Stimulated activated CD8-positive, alpha-beta memory T cell treated with anti-CD3 and anti-CD28 coated beads, Interleukin-15, amount 100 ng/mL, for 1 hour (primary cell): ENCODE measurements around the gene DKKL1.
"Not testable (repeated sequence)": the region's sequence is repeated elsewhere in the genome, so short reads cannot be mapped to it uniquely, and the experiment has no call there.

Experiments used
- DNase-seq: peaks from one replicate; pipeline ENCODE4 v3.0.0-alpha.2; 2020; ENCODE audit warnings: low read depth

DKKL1 gene

DNA sequence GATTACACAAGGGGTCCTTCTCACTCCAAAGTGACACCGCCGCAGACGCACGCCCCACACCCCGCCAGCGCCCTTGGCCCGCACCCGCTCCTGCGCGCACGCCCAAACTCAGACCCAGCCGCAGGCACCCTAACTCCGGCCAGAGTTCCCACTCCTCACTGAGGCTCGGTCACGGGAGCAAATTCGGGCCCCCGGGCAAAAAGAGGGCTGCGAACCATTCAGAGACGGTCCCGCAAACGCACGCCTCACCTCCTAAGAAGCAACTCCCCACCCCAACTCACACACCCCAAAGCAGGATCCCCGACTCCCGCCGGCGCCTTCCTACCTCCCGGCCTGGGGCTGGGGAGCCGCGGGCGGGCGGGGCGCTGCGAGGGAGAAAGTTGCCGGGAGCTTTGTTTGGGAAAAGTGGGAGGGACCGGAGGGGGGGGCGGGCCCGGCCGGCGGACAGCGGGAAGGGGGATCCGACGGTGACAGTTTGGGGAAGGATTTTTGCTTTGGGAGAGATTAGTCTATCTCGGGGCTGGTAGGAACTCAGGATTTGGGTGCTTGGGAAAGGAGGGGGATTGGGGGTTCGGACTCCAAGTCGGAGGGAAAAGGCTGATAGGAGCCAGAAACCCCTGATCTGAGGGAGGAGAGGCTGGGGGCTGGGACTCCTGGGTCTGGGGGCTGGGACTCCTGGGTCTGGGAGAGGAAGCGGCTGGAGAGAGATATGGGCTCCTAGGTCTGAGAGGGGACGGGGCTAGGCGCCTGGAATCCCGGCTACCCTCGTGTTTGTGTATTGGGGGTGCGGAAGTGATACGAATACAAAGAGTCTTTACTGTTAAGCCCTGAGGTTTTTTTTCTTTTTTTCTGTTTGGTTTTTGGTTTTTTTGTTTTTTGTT, 1.4 kb upstream of the DKKL1 start, which contains the start of gene TEAD2:
Gene TEAD2 (minus strand): TSS at position 369 of the 881 bp plus-strand sequence. CDS start 2,341 bp downstream, outside the sequence.
- no peak for DNase-seq

DNA sequence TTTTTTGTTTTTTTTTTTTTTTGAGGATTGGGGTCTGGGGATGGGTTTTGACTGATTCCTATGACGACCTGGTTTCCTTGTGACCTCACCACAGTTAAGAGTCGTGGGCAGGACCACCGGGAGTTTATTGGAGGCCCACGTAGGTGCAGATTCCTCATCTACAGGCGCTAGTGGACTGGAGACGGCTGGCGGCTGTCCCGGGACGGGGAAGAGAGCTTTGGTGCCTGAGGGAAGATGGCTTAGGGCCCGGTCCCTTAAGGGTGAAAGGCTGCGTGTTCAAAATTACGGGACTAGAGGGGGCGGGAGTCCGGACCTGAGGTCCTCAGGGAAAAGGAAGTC, 779 bp upstream of the DKKL1 start:
- DNase-seq, result no peak

DNA sequence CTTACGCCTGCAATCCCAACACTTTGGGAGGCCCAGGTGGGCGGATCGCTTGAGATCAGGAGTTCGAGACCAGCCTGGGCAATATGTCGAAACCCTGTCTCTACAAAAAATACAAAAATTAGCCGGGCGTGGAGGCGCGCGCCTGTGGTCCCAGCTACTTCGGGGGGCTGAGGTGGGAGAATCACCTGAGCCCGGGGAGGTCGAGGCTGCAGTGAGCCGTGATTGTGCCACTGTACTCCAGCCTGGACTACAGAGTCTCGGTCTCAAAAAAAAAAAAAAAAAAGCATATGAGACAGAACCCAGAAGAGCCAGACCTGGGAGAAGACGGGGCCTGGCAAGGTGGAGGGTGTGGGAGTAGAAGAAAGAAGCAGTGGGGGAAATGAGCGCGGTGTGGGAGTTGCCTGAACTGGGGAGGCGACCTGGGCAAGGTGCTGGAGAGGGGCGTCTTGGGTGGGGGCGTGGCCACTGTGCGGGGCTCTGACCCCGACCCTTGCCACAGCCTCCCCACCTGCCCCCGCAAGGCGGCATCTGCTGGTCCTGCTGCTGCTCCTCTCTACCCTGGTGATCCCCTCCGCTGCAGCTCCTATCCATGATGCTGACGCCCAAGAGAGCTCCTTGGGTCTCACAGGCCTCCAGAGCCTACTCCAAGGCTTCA, 533 bp downstream of the DKKL1 start:
- DNase-seq, result no peak

DNA sequence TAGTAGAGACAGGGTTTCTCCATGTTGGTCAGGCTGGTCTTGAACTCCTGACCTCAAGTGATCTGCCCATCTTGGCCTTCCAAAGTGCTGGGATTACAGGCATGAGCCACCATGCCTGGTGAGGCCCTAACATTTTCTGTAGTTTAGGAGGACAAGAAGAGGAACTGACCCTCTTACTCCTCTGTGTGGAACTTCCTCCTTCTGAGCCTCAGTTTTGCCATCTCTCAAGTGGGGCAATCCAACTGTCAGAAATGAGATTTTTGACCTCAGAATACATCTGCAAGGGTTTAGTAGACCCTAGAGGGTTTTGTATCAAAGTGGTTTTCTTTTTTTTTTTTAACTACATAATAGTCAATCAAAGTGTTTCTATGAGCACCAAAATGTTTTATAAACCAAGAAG, 2.4 kb downstream of the DKKL1 start:
- no peak for DNase-seq

DNA sequence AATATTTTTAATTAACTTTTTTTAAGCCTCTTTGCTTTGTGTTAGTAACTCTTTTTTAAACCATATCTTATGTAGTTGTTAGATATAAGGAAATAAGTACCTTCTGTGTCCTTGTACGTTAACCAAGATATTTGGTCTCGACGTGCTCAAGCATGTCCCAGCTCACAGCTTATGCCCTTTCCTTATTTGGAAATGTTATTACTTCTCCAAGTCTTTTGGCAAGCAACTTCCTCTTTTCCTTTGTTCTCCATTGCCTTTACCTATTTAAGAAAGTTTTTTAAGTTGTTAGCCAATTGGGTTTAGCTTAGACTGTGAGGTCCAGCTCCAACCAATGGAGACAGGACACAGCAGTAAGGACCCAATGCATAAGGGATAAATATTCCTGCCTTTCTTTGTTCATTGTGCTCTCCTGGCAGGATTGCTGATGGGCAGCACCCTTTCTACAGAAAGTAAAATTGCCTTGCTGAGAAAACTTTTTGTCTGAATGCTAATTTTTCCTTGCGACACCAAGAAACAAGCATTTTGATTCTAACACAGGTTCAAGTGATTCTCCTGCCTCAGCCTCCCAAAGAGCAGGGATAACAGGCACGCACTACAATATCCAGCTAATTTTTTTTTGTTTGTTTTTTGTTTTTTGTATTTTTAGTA, 5.2 kb downstream of the DKKL1 start:
- no peak for DNase-seq

DNA sequence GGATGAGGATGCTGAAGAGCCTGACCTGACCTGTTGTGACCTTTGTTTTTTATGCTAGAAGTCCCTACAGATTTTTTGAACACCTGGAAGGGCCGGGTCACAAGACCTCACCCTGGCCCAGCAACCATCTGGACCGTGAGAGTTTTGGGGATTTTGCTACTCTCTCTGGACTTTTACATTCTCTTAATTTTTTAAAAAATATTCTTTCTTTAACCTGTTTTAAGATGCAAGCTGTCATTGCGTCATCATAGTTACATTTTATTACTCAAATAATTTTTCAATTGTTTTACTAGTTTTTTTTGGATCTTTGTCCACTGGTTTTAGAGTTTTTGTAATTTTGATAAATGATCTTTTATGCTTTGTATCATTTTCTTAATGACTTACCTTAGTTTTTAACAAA, 7.5 kb downstream of the DKKL1 start:
- no peak for DNase-seq

DNA sequence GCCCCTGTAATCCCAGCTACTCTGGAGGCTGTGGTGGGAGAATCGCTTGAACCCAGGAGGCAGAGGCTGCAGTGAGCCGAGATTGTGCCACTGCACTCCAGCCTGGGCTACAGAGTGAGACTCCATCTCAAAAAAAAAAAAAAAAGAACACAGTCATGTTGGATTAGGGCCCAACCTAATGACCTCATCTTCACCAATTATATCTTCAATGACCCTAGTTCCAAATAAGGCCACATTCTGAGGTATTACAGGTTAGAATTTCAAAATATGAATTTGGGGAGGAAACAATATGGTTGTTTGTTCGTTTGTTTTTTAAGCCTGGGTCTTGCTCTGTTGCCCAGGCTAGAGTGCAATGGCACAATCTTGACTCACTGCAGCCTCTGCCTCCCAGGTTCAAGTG, 9.5 kb downstream of the DKKL1 start:
- DNase-seq, result not testable (repeated sequence)

DNA sequence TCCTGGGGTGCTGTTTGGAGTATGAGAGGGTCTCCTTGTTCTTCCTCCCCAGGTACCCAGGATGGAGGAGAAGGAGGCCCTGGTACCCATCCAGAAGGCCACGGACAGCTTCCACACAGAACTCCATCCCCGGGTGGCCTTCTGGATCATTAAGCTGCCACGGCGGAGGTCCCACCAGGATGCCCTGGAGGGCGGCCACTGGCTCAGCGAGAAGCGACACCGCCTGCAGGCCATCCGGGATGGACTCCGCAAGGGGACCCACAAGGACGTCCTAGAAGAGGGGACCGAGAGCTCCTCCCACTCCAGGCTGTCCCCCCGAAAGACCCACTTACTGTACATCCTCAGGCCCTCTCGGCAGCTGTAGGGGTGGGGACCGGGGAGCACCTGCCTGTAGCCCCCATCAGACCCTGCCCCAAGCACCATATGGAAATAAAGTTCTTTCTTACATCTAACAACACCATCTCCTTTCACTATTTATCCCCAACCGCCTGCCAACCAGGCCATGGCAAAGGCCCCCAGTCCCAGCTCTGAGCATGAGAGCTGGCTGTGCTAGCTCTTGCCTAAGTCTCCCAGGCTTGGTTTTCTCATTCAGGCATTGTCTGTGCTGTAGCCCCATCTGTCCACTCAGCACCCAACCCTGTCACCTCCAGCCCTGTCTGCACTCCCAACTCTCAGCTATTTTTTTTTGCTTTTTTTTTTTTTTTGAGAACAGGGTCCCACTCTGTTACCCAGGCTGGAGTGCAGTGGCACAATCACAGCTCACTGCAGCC, 11.2 kb downstream of the DKKL1 start:
- DNase-seq, result no peak

DNA sequence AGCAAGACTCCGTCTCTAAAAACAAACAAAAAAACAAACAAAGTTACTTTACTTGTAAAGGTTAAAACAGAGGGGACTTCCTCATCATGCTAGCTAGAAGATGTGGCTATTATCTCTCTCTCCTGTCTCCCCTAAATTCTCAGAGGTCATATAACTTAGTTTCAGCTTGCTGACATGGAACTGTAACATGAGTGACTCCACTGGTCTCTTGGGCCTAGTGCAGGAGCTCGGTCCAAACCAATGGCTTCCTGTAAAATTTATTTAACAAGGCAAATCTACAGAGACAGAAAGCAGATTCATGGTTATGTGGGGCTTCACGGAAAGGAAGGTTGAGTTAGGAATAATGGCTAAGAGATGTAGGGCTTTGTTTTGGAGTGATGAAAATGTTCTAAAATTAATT, 14.8 kb downstream of the DKKL1 start:
- no peak for DNase-seq

DNA sequence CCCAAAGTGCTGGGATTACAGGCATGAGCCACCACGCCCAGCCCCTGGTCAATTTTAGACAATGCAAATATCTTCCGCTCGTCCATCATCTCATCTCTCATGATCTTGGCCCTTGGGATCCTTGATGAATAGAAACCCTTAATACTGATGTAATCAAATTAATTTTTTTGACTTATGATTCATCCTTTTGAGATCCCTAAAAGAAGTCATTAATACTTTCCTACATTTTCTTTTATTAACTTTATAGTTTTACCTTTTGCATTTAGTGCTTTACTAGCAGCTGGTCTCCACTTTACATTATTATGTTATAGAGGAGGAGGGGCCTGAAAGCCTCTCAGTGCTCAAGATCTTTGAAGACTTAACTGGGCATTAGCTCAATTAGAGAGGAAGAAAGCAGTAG, 16.7 kb downstream of the DKKL1 start:
- no peak for DNase-seq

DNA sequence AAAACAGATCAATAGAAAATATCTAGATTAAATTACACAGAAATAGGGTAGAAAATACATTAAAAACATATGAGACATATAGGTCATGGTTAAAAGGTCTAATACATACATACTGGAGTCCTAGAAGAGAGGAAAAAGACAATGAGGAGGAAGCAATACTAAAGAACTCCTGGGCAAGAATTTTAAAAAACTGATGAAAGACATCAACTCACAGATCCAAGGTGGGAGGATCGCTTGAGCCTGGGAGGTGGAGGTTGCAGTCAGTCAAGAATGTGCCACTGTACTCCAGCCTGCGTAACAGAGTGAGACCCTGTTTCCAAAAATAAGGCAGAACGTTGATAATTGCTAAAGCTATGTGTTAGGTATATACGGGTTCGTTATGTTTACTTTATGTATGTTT, 19.0 kb downstream of the DKKL1 start:
- DNase-seq, result no peak

DNA sequence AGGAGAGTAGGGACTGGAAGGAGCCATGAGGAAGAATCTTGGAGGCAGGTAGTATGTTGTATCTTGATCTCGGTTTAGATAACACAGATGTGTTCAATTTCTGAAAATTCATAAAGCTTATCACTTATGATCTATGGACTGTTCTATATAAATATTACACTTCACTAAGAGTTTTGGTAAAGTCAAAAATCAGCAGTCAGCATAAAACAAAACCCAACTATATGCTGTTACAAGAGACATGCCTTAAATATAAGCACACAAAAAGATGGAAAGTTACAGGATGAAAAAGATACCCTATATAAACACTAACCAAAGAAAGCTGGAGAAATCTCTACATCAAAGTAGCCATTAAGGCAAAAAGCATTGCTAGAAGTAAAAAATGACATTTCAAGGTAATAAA, 19.9 kb downstream of the DKKL1 start:
- DNase-seq, result no peak

DNA sequence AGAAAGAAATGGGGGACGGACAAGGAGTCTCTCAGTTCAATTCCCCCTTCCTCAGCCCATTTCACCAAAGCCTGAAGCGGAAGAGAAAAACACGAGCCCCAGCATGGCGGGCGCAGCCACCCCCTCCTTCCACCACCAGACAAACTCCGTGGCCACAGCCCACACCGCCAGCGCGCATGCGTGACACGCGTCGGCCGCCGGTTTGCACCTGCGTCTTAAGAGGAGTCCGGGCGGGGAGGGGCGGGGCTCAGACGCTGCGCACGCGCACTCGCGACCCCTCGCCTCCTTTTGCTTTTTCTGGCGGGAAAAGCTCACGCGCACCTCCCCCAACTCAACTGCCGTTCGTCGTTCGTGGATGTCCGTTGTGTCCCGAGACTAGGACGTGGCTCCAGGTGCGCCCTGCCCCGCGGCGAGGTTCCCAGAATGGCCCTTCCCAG, 24.3 kb downstream of the DKKL1 start, which contains the start of gene KASH5:
Gene KASH5 (plus strand): TSS at position 314 of the 437 bp plus-strand sequence. CDS start 2,635 bp downstream, outside the sequence.
- DNase-seq, result peak; percentile 75

DNA sequence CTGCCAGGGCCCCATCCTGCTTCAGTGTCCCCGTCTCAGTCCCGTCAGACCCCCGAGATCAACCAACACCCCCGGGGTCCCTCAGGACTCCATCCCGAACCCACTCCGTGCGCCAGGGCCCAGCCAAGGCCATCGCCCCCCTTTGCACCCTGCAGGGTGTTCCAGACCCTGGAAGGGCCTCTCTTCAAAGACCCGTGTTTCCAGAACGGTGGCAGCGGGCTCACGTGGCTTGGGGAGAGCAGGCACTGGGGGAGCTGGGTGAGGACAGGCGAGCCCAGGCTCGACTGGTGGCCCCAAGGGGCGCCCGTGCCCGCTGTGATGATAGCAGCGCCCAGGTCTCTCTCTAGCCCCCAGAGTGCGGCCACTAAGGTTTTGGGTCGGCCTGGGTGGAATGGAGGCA, 25.7 kb downstream of the DKKL1 start:
- DNase-seq, result no peak

DNA sequence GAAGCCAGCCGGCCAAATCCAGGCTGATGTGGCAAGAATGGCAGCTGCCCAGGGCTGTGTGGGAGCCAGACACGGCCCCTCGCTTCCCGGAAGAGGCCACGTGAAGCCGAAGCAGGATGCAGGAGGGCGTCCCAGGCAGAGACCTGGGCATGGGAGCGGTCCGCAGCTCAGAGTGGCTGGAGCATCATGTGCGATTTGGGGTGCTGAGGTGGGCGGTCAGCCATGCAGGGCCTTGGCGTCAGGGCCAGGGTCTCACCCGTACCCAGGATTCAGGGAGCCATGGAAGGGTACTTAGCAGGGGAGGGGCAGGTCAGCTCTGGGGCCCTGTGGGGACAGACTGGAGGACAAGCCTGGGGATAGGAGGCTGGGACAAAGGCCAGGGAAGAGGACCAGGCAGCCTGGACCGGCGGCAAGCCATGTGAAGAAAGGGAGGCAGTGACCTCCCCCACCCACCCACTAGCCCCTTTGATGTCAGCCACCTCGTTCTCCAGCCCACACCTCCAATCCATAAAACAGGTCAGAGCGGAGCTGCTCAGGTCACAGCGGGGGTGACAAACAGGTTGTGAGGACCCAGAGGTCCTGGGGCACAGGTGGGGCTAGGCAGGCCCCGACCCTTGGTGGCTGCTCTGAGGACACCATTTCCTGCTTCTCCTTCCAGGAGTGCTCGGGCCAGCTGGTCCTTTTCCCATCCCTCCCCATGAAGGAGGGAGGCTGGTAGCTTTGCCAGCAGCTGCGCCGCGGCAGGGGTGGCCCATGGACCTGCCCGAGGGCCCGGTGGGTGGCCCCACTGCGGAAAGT, 26.7 kb downstream of the DKKL1 start:
- no peak for DNase-seq

DNA sequence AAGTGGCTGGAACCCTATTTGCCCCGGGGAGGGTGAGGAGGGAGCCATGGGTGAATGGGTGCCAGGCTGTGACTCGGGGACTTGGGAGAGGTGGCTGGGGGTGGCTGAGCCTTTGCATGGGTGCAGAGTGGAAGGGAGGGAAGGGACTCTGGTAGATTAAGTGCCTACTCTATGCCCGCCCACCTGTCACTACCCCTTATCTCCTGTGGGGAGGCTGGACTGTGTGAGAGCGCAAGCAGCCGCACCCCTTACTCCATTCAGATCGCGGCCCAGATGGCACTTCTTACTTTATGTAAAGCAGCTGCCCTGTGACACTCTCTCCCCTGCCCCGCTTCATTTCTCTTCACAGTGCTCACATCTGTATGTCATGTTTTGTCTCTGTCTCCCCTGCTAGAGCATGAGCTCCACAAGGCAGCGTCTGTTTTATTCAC, 27.3 kb downstream of the DKKL1 start:
- no peak for DNase-seq

DNA sequence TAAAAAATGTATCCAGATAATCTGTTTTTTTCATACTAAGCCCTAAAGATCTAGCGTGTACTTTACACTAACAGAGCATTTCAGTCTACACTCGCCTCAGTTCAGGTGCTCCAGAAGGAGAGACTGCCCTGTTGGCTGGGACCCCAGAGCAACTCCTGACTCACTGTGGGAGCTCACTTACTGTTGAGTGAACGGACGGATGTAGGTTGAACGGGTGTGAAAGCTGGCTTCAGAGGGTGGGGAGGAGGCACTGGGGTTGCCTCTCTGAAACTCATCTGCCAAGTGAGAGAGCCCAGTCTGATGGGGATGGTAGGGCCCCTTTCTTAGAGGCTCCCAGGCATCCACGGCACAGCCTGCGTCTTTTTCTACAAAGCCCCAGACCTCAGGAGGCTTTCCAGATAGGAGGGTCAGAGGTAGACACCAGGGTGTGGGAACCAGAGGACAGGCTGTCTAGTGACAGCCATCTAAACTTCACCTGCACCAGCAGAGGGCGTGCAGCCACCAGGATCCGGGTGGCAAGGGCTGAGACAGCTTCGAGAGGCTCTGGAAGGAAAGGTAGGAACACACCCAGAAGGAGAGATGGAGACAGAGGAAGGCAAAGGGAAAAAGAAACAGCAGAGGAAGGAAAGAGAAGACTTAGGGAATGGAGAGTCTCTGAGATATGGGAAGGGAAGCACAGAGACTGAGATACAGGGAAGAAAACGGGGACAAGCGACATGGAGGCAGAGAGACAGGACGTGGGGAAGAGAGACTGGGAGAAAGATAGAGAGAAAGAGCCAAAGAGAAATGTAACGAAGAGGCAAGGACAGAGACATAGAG, 28.1 kb downstream of the DKKL1 start:
- DNase-seq, result peak; percentile 63

DNA sequence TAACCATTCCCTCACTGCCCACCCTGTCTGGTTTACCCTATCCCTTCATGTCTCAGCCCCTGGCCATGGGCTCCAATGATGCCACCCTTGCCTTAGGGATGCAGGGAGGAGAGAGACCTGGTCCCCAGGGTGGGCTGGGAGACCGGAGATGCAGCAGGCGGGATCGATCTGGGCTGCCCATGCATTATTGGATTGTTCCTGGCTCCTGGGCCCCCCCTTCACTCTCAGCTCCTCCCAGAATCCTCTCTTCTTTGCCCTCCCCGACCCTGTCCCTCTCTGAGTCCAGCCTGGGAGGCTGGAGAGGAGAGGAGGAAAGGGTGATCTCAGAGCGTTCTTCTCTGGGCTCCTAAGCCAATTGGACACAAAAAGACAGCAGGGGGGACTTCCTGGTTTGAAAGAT, 30.2 kb downstream of the DKKL1 start:
- no peak for DNase-seq

DNA sequence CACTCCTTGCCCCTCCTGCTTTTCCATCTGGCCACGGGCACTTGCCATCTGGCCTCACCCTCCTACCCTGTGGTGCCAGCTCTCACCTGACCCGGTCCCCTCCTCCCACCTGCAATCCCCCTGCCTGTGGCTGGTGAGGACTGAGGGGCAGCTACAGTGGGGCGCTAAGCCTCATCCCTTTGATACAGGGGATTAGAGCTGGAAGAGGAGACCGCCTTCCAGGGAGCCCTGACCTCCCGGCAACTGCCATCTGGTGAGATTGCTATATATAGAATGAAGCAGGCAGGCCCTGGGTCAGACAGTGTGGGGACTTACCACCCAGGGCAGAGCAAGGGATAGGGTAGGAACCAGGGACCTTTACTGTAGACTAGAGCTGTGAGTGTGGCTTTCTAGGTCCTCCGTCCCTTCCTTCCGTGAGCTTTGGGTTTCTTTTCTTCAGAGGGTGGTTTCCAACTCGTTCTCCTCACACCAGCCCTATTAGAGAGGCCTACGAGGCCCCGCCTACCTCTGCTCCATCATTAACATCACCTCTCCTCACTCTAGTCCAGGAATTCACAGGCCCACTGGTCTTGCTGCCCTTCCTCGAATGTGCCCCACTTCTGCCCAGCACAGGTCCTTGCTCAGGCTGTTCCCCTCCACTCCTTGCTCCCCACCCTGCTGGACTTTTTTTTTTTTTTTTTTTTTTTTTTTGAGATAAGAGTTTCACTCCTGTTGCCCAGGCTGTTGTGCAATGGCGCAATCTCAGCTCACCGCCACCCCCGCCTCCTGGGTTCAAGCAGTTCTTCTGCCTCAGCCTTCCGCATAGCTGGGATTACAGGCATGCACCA, 32.1 kb downstream of the DKKL1 start:
- DNase-seq, result no peak
